Activated CD4-positive, alpha-beta T cell treated with anti-CD3 and anti-CD28 coated beads, Interleukin-2, amount 50 U/mL, for 1 hour (primary cell): ENCODE data around the gene EIF1AD.
"Not testable (repeated sequence)": the region's sequence is repeated elsewhere in the genome, so short reads cannot be mapped to it uniquely, and the experiment has no call there.

ENCODE experiments used
- DNase-seq: peaks from one replicate; pipeline ENCODE4 v3.0.0-alpha.2; 2020

The EIF1AD gene

GRCh38 chr11:66001942-66002647 lies at the start of gene EIF1AD, which contains the start of gene BANF1:
TSS of gene EIF1AD (minus strand) at chr11:66002157. CDS start at chr11:66000389, 1,768 bp downstream.
TSS of gene BANF1 (plus strand) at chr11:66002503. CDS start at chr11:66003251, 748 bp downstream.
- peak; percentile 87 for DNase-seq

DNA sequence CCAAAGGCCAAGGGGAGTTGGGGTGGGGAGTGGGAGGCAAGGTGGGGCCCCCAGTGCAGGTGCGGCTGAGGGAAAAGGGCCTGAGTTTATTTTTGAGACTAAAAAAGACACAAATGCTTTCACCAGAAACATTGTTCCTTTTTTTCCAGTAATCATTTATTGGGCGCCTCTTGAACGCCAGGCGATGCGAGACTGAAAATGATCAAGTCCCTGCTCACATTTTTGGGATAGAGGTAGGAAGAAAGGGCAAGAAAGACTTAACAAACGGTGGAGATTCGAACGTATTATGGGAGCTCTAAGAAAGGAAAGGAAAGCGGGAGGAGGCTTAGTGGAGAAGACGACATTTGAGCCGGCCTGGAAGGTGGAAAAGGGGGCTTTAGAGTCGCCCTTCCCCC lies 49.4 kb upstream of the EIF1AD start:
- no peak for DNase-seq

DNA sequence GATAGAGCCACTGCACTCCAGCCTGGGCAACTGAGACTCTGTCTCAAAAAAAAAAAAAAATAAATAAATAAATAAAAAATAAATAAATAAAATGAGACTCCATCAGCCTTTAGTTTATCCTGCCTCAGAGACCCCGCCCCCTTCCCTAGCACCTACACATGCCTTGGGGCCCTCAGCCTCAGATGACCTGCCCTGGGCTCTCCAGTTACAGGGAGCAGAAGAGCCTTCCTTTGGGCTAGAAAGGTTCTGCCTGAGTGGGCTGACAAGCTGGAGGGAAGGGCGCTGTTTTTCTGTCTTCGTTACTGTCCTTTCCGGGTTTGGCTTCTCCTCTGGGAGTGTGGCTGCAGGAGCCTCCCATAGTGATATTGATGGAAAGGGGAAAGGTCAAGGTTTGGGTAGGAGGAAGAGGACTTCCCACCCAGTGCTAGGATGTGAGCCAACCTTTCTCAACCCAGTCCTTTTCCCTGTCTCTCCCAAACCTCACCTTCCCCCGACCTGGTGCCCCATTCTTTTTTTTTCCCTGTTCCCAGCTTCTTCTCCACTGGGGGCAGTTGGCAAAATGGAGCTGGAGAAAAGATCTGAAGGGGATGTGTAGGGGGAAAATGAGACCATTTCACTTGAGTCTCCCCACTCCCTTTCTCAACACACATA lies 48.7 kb upstream of the EIF1AD start:
- no peak for DNase-seq

- DNase-seq: no peak
Observed at GRCh38 chr11:66048547-66049323, 46.8 kb upstream of the EIF1AD start, which contains the start of gene GAL3ST3. TSS of gene GAL3ST3 (minus strand) at chr11:66049161. CDS start at chr11:66045415, 3,746 bp downstream.

DNA sequence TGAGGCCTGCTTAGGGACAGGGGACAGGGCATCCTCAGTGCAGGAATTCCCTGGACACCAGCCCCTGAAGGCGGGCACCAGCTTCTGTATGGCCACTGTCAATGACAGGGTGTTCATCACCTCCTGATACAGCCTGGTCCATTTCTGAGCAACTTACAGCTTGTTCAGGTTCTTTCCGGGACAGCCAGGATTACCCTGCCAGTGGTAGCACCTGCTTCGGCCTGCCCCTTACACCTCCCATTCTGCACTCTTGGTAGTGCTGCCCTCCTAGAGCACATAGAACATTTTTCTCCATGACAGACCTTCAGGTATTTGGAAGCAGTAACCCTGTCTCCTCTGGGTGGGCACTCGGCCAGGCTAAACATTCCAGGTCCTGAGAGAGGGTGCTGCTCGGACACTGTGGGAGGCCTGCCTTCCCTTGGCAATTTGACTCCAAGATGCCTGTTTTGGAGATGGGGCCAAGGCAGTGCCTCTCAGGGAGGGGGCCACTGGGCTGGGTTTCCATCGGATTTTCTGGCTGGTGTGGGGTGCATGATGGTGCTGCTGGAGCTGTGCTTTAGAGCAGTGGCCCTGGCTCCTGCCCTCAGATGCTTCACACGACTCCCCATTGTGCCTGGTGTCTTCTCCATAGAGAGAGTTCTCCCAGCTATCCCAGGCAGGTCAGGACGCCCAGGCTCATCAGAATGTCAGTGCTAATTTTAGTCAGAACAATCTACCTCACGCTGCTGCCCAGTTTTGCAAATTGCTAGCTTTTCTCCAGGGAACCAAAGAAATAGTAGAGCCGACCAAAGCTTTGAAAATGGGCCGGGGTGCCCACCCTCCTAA lies 45.8 kb upstream of the EIF1AD start:
- DNase-seq: no peak

DNA sequence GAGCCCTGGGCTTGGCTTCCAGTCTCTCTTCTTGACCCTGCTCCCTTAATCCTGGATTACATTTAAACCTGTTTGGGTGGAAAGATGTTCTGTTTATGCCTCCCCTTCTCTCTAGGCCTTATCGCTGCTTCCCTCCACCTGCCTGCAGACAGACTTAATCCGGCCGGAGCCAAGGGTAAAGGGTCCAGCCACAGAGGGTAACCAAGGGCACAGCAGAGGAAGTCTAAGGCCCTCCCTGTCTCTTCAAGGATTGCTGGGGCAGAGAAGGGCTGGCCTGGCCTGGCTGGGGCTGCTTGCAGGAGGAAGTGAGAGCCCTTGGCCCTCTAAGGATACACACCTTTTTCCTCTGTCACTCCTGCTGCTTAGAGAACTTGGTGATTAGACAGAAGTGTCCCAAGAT lies 44.9 kb upstream of the EIF1AD start:
- DNase-seq: no peak

- peak; percentile 84 for DNase-seq
Observed at GRCh38 chr11:66045177-66045639, 43.3 kb upstream of the EIF1AD start.

DNA sequence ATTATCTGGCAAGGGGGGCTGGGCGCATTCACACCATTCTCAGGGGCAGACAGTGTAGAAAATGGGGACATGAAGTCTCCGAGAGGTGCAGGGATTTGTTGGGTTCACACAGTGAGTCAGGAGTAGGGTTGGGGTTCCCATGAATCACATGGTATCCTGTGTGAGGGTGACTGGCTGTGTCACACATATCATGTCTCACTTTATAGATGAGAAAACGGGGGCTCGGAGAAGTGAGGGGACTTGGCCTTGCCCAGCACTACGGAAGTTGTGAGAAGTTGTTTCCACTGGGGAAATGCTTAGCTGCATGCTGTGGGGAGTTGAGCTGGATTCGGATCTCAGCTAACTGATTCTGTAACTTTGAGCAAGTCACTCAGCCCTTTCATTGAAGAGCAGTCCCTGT lies 42.8 kb upstream of the EIF1AD start:
- DNase-seq: no peak

DNA sequence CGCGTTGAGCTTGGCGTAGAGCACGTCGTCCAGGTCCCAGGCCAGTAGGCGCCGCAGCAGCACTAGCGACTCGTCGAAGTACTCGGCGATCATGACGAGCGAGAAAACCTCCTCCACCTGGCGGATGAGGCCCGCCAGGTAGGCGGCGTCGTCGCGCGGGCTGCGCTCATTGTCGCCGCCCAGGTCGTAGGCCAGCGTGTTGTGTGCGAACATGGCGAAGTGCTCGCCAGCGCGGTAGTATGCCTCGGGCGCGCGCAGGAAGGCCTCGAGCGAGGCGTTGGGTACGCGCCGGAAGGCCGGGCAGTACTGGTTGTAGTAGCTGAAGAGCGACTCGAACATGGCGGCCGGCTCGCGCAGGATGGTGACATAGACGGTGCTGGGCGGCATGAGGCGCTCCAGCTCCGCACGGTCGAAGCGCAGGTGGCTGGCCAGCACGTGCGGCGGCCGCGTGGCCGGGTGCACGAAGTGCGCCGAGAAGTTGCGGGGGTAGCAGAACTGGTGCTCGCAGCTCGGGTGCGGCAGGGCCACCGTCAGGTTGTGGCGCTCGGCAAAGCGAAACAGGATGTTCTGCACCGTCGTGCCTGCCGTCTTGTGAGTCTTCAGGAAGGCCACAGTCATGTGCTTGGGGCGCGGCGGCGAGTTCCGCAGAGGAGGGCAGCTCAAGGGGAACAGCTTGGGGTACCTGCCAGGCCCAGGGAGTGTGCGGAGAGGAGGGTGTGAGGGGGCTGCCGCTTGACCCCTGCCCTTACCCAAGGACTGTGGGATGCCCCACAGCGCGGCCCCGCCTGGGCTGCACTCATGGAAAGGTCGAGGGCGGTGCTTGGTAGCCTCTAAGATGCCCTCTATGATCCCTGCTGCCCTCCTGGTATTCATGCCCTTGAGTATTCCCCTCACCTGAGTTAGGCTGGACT lies 41.3 kb upstream of the EIF1AD start:
- no peak for DNase-seq

DNA sequence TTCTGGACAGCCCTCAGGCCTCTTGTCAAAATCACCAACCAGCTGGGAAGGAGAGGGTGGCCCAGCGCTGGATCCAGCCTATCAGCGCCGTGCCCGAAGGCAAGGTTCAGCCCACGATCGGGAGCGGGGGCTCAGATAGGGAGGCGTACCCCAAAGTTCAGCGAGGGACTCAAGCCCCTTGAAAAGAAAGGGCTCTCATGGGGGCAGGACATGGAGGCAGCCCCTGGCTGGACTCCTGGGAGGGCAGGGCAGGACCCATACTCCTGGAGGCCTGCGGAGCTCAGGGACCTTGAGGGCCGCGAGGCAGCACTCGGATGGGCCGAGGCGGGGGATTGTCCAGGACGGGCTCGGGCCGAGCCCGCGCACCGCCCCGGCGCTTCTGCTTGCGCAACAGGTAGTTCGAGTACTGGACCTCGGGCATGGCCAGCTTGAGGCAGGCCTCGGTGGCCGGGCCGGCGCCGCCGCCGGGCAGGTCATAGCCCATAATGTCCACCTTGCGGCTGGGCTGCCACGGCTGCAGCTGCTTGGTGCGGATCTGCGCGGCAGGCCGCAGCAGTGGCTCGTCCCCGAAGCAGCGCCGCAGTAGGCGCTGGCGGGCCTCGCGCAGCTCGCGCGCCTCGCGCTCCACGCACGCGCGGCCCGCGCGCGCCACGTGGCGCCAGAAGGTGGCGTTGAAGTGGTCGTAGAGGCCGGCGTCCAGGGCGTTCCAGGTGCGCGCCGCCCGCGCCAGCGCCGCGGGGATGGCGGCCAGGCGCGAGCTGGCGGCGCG lies 40.5 kb upstream of the EIF1AD start:
- DNase-seq: no peak

- DNase-seq: no peak
Observed at GRCh38 chr11:66039765-66040164, 37.8 kb upstream of the EIF1AD start.

DNA sequence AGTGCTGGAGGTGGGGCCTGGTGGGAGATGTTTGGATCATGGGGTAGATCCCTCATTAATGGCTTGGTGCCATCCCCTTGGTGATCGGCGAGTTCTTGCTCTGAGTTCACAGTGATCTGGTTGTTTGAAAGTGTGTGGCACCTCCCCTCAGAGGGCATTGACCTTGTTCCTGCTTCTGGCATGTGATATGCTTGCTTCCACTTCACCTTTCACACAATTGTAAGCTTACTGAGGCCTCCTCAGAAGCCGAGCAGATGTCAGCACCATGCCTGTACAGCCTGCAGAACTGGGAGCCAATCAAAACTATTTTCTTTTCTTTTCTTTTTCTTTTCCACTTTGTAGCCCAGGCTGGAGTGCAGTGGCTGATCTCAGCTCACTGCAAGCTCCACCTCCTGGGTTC lies 35.4 kb upstream of the EIF1AD start:
- DNase-seq: no peak

DNA sequence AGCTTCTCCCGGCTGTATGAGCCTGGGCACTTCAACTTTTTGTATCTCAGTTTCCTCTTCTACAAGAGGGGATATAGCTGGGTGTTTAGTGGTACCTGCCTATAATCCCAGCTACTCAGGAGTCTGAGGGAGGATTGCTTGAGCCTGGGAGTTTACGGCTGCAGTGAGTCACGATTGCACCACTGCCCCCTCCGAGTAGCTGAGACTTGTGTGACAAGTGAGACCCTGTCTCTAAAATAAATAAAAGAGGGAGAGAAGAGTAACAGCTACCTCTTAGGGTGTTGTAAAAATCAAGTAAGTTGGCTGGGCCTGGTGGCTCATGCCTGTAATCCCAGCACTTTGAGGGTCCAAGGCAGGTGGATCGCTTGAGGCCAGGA lies 34.4 kb upstream of the EIF1AD start:
- DNase-seq: no peak

- DNase-seq: no peak
Observed at GRCh38 chr11:66035653-66036333, 33.8 kb upstream of the EIF1AD start.

DNA sequence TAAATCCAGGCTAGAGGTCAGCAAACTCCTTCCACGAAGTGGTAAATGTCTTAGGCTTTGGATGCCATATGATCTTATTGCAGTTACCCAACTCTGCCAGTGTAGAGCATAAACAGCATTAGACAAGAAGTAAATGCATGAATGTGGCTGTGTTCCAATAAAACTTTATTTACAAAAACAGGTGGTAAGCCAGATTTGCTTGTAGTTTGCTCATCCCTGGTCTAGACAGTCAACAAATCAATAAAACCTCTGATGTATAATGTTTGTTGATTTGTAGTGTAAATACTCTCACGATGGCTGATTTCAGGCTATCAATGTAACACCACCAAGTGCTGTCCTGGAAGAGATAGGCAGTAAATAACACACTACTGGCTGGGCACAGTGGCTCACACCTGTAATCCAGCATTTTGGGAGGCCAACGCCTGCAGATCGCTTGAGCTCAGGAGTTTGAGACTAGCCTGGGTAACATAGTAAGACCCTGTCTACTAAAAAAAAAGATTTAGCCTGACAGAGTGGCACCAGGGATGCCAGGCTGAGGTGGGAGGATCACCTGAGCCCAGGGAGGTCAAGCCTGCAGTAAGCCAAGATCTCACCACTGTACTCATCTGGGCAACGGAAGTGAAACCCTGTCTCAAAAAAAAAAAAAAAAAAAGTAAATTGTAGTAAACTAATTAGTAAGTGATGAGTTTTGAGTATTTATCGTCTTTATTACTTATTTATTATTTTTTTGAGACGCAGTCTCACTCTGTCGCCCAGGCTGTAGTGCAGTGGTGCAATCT lies 31.2 kb upstream of the EIF1AD start:
- no peak for DNase-seq

DNA sequence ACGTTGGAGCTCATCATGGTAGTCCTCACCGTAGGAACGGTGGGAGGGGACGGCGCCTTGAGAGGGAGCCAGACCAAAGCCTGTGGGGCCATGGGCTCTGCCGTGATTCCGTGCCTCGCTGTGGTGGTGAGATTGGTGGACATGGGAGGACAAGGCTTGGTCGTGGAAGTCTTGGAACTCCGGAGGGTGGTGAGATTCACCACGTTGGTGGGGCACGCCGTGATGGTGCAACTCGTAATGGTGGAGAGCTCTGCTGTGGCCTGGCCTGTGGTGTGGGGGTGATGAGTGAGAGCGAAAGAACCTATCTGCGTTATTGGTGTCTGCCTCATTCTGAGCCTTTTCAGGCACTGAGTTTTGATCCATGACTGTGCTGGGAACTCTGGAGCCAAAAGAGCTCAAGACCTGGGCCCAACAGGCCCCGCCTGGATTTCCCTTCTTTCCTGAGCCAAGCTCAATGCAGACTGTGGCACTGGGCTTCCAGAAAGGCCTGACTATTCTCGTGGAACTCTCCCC lies 24.1 kb upstream of the EIF1AD start, which contains the start of gene CATSPER1:
CATSPER1 (minus strand) TSS at position 463 of the 513 bp plus-strand sequence; CDS start at position 363, 100 bp downstream.
- no peak for DNase-seq

DNA sequence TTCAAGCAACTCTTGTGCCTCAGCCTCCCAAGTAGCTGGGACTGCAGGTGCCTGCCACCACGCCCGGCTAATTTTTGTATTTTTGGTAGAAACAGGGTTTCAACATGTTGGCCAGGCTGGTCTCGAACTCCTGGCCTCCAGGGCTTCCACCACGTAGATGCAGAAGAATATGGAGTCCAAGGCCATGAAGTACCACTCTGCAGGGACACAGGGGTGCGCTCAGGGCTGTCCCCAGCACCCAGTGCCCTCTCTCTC lies 21.2 kb upstream of the EIF1AD start:
- not testable (repeated sequence) for DNase-seq

- peak; percentile 78 for DNase-seq
Observed at GRCh38 chr11:66022401-66023185, 20.6 kb upstream of the EIF1AD start.
